Measurements from ENCODE around the gene CYP24A1. TPM values are rescaled to one million over a fixed set of nuclear protein-coding genes. Genes with fewer than 3 reads are reported as not detected.

Gene CYP24A1
- total RNA-seq, 2 donors from 2014 or later, result 0.13 TPM; not detected in 1

DNA sequence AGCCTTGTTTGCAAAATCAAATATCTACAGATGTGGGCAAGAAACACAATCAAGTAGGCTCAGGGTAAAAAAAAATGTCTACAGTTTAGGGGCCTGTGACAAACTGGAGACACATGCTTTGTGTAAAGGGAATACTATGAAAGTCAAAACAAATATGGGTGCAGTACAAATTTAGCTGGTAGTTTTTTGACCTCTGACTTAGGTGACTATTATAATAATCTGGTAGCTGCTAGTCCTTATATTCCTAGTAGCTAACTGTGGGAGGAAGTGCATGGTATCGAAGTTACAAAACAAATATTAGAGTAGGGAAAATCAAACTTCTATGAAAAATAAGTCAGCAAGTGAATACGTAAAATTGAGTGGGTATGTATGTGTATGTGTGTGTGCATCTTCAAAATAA is 35.4 kb downstream of the CYP24A1 start:
- peaks cover 8% of the 10 kb centered on the region for H3K9me3 ChIP-seq (ENCODE audit: control insufficient read depth, low read length)
- H3K27me3 Mint-ChIP-seq (ENCODE audit: insufficient read depth), result no peaks in the 10 kb centered on the region
- H3K36me3 Mint-ChIP-seq (ENCODE audit: low read depth), result no peaks in the 10 kb centered on the region
- no peaks in the 10 kb centered on the region for H3K27me3 ChIP-seq (ENCODE audit: control insufficient read depth, insufficient read depth, low read length, poor library complexity, severe bottlenecking)
- no peak overlapping the region for H3K4me3 ChIP-seq (ENCODE audit: low read length)
- H3K4me3 Mint-ChIP-seq, result no peak overlapping the region
- WGBS, 2 experiments (ENCODE audit: insufficient coverage in 1 of 2, insufficient read length in 1 of 2), result 84 to 94% methylated on average over 2 of the region's 2 CpGs
- no peaks in the 10 kb centered on the region for H3K4me1 Mint-ChIP-seq
- H3K36me3 ChIP-seq (ENCODE audit: control insufficient read depth, insufficient read depth, low read length), result no peaks in the 10 kb centered on the region
- no peak overlapping the region for H3K27ac ChIP-seq (ENCODE audit: low read depth, low read length)
- TF ChIP-seq, protein P1, sequence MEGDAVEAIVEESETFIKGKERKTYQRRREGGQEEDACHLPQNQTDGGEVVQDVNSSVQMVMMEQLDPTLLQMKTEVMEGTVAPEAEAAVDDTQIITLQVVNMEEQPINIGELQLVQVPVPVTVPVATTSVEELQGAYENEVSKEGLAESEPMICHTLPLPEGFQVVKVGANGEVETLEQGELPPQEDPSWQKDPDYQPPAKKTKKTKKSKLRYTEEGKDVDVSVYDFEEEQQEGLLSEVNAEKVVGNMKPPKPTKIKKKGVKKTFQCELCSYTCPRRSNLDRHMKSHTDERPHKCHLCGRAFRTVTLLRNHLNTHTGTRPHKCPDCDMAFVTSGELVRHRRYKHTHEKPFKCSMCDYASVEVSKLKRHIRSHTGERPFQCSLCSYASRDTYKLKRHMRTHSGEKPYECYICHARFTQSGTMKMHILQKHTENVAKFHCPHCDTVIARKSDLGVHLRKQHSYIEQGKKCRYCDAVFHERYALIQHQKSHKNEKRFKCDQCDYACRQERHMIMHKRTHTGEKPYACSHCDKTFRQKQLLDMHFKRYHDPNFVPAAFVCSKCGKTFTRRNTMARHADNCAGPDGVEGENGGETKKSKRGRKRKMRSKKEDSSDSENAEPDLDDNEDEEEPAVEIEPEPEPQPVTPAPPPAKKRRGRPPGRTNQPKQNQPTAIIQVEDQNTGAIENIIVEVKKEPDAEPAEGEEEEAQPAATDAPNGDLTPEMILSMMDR (conservative IDR thresholded peaks at IDR 0.05), result no peak
- no peak for DNase-seq
- H3K4me1 ChIP-seq (ENCODE audit: control insufficient read depth, insufficient read depth, low read length), result no peaks in the 10 kb centered on the region
- H3K27ac Mint-ChIP-seq, result no peak overlapping the region
- H3K9me3 Mint-ChIP-seq, result peaks cover 8% of the 10 kb centered on the region
- no peak overlapping the region for H3K9ac ChIP-seq (ENCODE audit: extremely low read depth, low read length, poor library complexity, severe bottlenecking)

DNA sequence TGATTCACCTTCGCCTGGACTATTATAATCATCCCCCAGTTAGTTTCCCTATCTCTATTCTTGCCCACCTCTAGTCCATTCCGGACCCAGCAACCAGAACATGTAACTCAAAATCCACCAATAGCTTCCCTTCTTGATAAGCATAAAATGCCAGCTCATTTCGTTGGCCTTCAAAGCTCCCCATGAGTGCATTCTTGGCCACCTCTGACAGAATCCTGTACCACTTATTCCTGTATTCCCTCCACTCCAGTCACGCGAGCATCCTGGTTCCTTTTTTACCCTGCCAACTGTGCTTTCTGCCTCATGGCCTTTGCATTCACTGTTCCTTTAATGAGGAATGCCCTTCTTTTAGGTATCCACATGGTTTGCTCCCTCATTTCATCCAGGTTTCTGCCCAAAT is 36.7 kb downstream of the CYP24A1 start:
- H3K9ac ChIP-seq (ENCODE audit: extremely low read depth, low read length, poor library complexity, severe bottlenecking), result no peak overlapping the region
- TF ChIP-seq, protein P1 (conservative IDR thresholded peaks at IDR 0.05), result no peak

DNA sequence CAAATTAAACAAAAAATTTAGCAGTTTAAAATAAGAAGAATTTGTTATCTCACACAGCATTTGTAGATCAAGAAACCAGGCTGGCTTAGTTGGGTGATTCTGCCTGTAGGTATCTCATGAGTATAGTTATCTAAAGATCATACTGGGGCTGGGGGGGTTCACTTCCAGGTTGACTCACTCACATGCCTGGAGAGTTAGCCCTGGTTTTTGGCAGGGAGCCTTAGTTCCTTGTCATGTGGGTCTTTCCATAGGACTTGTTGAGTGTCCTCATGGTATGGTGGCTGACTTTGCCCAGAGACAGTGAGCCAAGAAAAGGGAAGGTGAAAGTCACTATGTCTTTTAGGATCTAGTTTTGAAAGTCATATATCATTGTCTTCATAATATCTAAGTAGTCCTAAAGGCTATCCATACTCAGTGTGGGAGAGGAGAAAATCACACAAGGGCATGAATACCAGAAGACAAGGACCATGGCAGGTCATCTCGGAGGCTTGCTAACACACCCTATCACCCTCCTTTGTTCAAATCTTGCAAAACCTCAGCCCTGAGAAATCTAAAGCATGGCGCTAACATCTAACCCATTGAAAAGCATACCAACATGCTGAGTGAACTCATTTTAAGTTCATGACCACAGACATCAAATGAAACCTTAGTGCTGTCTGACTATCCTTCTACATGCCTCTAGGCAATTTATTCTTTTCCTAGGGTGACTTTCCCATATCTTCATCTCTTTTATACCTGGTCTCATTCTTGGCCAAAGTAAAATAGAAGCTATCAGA is 39.2 kb downstream of the CYP24A1 start:
- H3K27me3 Mint-ChIP-seq (ENCODE audit: insufficient read depth), result no peaks in the 10 kb centered on the region
- H3K36me3 Mint-ChIP-seq (ENCODE audit: low read depth), result no peaks in the 10 kb centered on the region
- Histone ChIP-seq H3K27ac (ENCODE audit: low read depth, low read length) (no peak overlapping the region), H3K27me3 (ENCODE audit: control insufficient read depth, insufficient read depth, low read length, poor library complexity, severe bottlenecking) (no peaks in the 10 kb centered on the region), H3K4me3 (ENCODE audit: low read length) (no peak overlapping the region), H3K9me3 (ENCODE audit: control insufficient read depth, low read length) (no peaks in the 10 kb centered on the region), H3K4me1 (ENCODE audit: control insufficient read depth, insufficient read depth, low read length) (no peaks in the 10 kb centered on the region), H3K36me3 (ENCODE audit: control insufficient read depth, insufficient read depth, low read length) (no peaks in the 10 kb centered on the region), H3K9ac (ENCODE audit: extremely low read depth, low read length, poor library complexity, severe bottlenecking) (no peak overlapping the region)
- WGBS, 2 experiments (ENCODE audit: insufficient coverage in 1 of 2, insufficient read length in 1 of 2), result 89 to 100% methylated on average over 1 to 2 of the region's 2 CpGs
- no peaks in the 10 kb centered on the region for H3K4me1 Mint-ChIP-seq
- H3K9me3 Mint-ChIP-seq, result peaks cover under 1% of the 10 kb centered on the region
- TF ChIP-seq, protein P1 (conservative IDR thresholded peaks at IDR 0.05), result no peak
- H3K27ac Mint-ChIP-seq, result no peak overlapping the region
- H3K4me3 Mint-ChIP-seq, result no peak overlapping the region
- DNase-seq, result no peak

More for the DNA sequence above, 36.7 kb downstream of the CYP24A1 start:
- no peak overlapping the region for H3K4me3 Mint-ChIP-seq
- Histone ChIP-seq H3K9me3 (ENCODE audit: control insufficient read depth, low read length) (peaks cover 7% of the 10 kb centered on the region), H3K4me3 (ENCODE audit: low read length) (no peak overlapping the region), H3K36me3 (ENCODE audit: control insufficient read depth, insufficient read depth, low read length) (no peaks in the 10 kb centered on the region), H3K27me3 (ENCODE audit: control insufficient read depth, insufficient read depth, low read length, poor library complexity, severe bottlenecking) (no peaks in the 10 kb centered on the region), H3K4me1 (ENCODE audit: control insufficient read depth, insufficient read depth, low read length) (no peaks in the 10 kb centered on the region), H3K27ac (ENCODE audit: low read depth, low read length) (no peak overlapping the region)
- peaks cover 8% of the 10 kb centered on the region for H3K9me3 Mint-ChIP-seq
- DNase-seq, result no peak
- 91 to 92% methylated on average over 5 of the region's 5 CpGs for WGBS, 2 experiments (ENCODE audit: insufficient coverage in 1 of 2, insufficient read length in 1 of 2)
- no peaks in the 10 kb centered on the region for H3K36me3 Mint-ChIP-seq (ENCODE audit: low read depth)
- H3K27ac Mint-ChIP-seq, result no peak overlapping the region
- H3K27me3 Mint-ChIP-seq (ENCODE audit: insufficient read depth), result no peaks in the 10 kb centered on the region
- no peaks in the 10 kb centered on the region for H3K4me1 Mint-ChIP-seq
